PC-3 (cell line): ENCODE results near the gene DGAT2. TPM values are rescaled to one million over a fixed set of nuclear protein-coding genes. Genes with fewer than 3 reads are reported as not detected.

Source experiments
- ATAC-seq: fragments of 200-7000 bp; cut with Tn5 transposase; 2 replicates; pipeline ENCODE4 v1.9.1; 2020; ENCODE audit warnings: mild to moderate bottlenecking, moderate library complexity
- BruUV-seq: library from RNA; stranded (reverse); fragments of 400-500 nt; replicated peaks from 2 replicates; lab custom pipeline; 2021; lab: Mats Ljungman, UMichigan
- CTCF ChIA-PET: fragments of 300-600 bp; sonication (Branson Sonifier 250); formaldehyde crosslinking; loops from one replicate; lab custom pipeline; 2022; ENCODE audit warnings: antibody characterized with exemption; lab: Charles Lee
- POLR2A ChIA-PET: fragments of 300-600 bp; sonication (Branson Sonifier 250); formaldehyde crosslinking; loops from one replicate; lab custom pipeline; 2022; ENCODE audit warnings: antibody characterized with exemption; ENCODE audit not compliant: unreplicated experiment; lab: Charles Lee
- DNase-seq: peaks from one replicate; pipeline ENCODE4 v3.0.0-alpha.2; 2015
- H2AFZ ChIP-seq: fragments of 300-600 bp; sonication (generic); 2 replicates; pipeline ENCODE4 v1.6.0; 2016; ENCODE audit warnings: antibody characterized with exemption, low read length
- H3F3A ChIP-seq: fragments of 300-600 bp; sonication (generic); one replicate; pipeline ENCODE4 v1.6.0; 2017; ENCODE audit warnings: antibody characterized with exemption, low read length, control low read depth, mild to moderate bottlenecking; ENCODE audit not compliant: unreplicated experiment
- H3K27ac ChIP-seq: fragments of 300-600 bp; sonication (generic); 2 replicates; pipeline ENCODE4 v1.5.1; 2016; ENCODE audit warnings: mild to moderate bottlenecking, low read length
- H3K27me3 ChIP-seq: fragments of 300-600 bp; sonication (generic); 2 replicates; pipeline ENCODE4 v1.6.1; 2016; ENCODE audit warnings: low read length, mixed read lengths
- H3K36me3 ChIP-seq: fragments of 300-600 bp; sonication (generic); 2 replicates; pipeline ENCODE4 v1.6.1; 2016; ENCODE audit warnings: low read depth, mixed run types, low read length, mixed read lengths
- H3K4me1 ChIP-seq: fragments of 300-600 bp; sonication (generic); 2 replicates; pipeline ENCODE4 v1.5.1; 2016; ENCODE audit warnings: low read length; ENCODE audit not compliant: insufficient read depth
- H3K4me2 ChIP-seq: fragments of 300-600 bp; sonication (generic); 2 replicates; pipeline ENCODE4 v1.6.0; 2016; ENCODE audit warnings: low read length
- H3K4me3 ChIP-seq: fragments of 300-600 bp; sonication (generic); 2 replicates; pipeline ENCODE4 v1.5.1; 2016; ENCODE audit warnings: mild to moderate bottlenecking, low read length, mixed read lengths
- H3K79me2 ChIP-seq: fragments of 300-600 bp; sonication (generic); 2 replicates; pipeline ENCODE4 v1.6.1; 2017; ENCODE audit warnings: low read length, mixed read lengths
- H3K9ac ChIP-seq: fragments of 300-600 bp; sonication (generic); 2 replicates; pipeline ENCODE4 v1.6.0; 2016; ENCODE audit warnings: mild to moderate bottlenecking, low read length
- H3K9me2 ChIP-seq: fragments of 300-600 bp; sonication (generic); replicated peaks from 2 replicates; pipeline ENCODE4 v1.6.1; 2016; ENCODE audit warnings: mixed run types, low read length, mixed read lengths
- H3K9me3 ChIP-seq: fragments of 300-600 bp; sonication (generic); 2 replicates; pipeline ENCODE4 v1.6.1; 2016; ENCODE audit warnings: low read length, mixed read lengths
- H4K20me1 ChIP-seq: fragments of 300-600 bp; sonication (generic); 2 replicates; pipeline ENCODE4 v1.6.1; 2016; ENCODE audit warnings: low read length, mixed read lengths
- CTCF ChIP-seq: fragments of 300-600 bp; sonication (generic); conservative IDR thresholded peaks from 2 replicates; pipeline ENCODE4 v1.5.1; 2017; ENCODE audit warnings: antibody characterized with exemption, low read depth, mild to moderate bottlenecking, low read length
- EZH2 ChIP-seq: fragments of 300-600 bp; sonication (generic); IDR thresholded peaks from one replicate; pipeline ENCODE4 v1.6.1; 2017; ENCODE audit warnings: antibody characterized with exemption, mild to moderate bottlenecking, low read length; ENCODE audit not compliant: unreplicated experiment
- EZH2phosphoT487 ChIP-seq: fragments of 300-600 bp; sonication (generic); IDR thresholded peaks from 2 replicates; pipeline ENCODE4 v1.6.1; 2018; ENCODE audit warnings: mild to moderate bottlenecking, antibody characterized with exemption, low read length, borderline replicate concordance
- intact Hi-C: fragments of 100-400 bp; cut with micrococcal nuclease; formaldehyde crosslinking; loops from 2 replicates; pipeline ENCODE4 v1.9.0; 2023
- total RNA-seq: library from RNA; depleted of rRNA; stranded (reverse); fragments of >200 nt; gene quantifications from 2 replicates; pipeline ENCODE4 v1.2.3, GENCODE V29; 2014

The DGAT2 gene
- total RNA-seq, 1 experiment from 2014 or later: 14.3 TPM

GRCh38 chr11:75815345-75816168, 47.0 kb downstream of the DGAT2 start:
- peak overlapping the region; percentile 81 for H3K4me3 ChIP-seq
- no peaks in the 10 kb centered on the region for H3K9me3 ChIP-seq
- H3K27ac ChIP-seq: peak overlapping the region; percentile 20
- H3F3A ChIP-seq: no peaks in the 10 kb centered on the region
- peak; percentile 8 for ATAC-seq
- H4K20me1 ChIP-seq: peaks cover 8% of the 10 kb centered on the region; the same call in 1 of the 2 replicates
- no peaks in the 10 kb centered on the region for H3K9me2 ChIP-seq
- H3K27me3 ChIP-seq: no peaks in the 10 kb centered on the region
- no peak for TF ChIP-seq CTCF
- no peak for TF ChIP-seq EZH2phosphoT487
- no peak for TF ChIP-seq EZH2
- intact Hi-C loops: loop anchor here (10.0 kb wide), 1 partner anchor 629 kb away; the partner anchor contains the start of gene EMSY
- DNase-seq: peak; percentile 33
- peak overlapping the region; percentile 83 for H3K9ac ChIP-seq
- peak overlapping the region; percentile 88 for H3K4me2 ChIP-seq
- no TSS peak for BruUV-seq
- no peaks in the 10 kb centered on the region for H3K36me3 ChIP-seq
- ChIA-PET POLR2A (interaction anchor here (0.6 to 0.7 kb wide), 4 partner anchors 12 to 52 kb away, joined by 3 to 7 read pairs (median 4); no protein-coding TSS in a partner anchor), CTCF (interaction anchor here (0.5 kb wide), 1 partner anchor 45 kb away, joined by 3 read pairs; no protein-coding TSS in a partner anchor)
- H3K79me2 ChIP-seq: peaks cover 53% of the 10 kb centered on the region
- H3K4me1 ChIP-seq: peaks cover 36% of the 10 kb centered on the region
- peak overlapping the region; percentile 78 for H2AFZ ChIP-seq

- Histone ChIP-seq H3K4me3 (peak overlapping the region; percentile 81), H3K27me3 (no peaks in the 10 kb centered on the region), H3K9me2 (no peaks in the 10 kb centered on the region), H3K9ac (peak overlapping the region; percentile 83; the same call in 1 of the 2 replicates), H4K20me1 (peaks cover 11% of the 10 kb centered on the region; the same call in 1 of the 2 replicates), H3F3A (no peaks in the 10 kb centered on the region), H2AFZ (peak overlapping the region; percentile 12; the same call in 1 of the 2 replicates), H3K79me2 (peaks cover 64% of the 10 kb centered on the region), H3K36me3 (no peaks in the 10 kb centered on the region), H3K4me1 (peaks cover 36% of the 10 kb centered on the region), H3K27ac (no peak overlapping the region), H3K9me3 (no peaks in the 10 kb centered on the region), H3K4me2 (peak overlapping the region; percentile 88)
- ChIA-PET POLR2A (no interaction called here), CTCF (no interaction called here)
- TF ChIP-seq EZH2phosphoT487: no peak
- TF ChIP-seq EZH2: no peak
- TF ChIP-seq CTCF: no peak
- intact Hi-C loops: loop anchor here (10.0 kb wide), 1 partner anchor 628 kb away; the partner anchor contains the start of gene EMSY
- BruUV-seq: no TSS peak
- DNase-seq (no peak), ATAC-seq (no peak)
These were observed 48.1 kb downstream of the DGAT2 start for GRCh38 chr11:75816561-75817239.
